B cell (primary cell): ENCODE data around the gene HOXB8.

ENCODE experiments used
- EZH2 ChIP-seq: IDR thresholded peaks from 2 replicates; pipeline ENCODE4 v1.6.1; 2012; ENCODE audit warnings: borderline replicate concordance, low read depth, mild to moderate bottlenecking, moderate library complexity, low read length; ENCODE audit not compliant: insufficient read depth, poor library complexity, severe bottlenecking
- TF ChIP-seq, protein P1 (sequence below): fragments of 200-600 bp; IDR thresholded peaks from one replicate; pipeline ENCODE4 v1.8.0; 2022; ENCODE audit warnings: antibody characterized with exemption, mild to moderate bottlenecking

DNA sequence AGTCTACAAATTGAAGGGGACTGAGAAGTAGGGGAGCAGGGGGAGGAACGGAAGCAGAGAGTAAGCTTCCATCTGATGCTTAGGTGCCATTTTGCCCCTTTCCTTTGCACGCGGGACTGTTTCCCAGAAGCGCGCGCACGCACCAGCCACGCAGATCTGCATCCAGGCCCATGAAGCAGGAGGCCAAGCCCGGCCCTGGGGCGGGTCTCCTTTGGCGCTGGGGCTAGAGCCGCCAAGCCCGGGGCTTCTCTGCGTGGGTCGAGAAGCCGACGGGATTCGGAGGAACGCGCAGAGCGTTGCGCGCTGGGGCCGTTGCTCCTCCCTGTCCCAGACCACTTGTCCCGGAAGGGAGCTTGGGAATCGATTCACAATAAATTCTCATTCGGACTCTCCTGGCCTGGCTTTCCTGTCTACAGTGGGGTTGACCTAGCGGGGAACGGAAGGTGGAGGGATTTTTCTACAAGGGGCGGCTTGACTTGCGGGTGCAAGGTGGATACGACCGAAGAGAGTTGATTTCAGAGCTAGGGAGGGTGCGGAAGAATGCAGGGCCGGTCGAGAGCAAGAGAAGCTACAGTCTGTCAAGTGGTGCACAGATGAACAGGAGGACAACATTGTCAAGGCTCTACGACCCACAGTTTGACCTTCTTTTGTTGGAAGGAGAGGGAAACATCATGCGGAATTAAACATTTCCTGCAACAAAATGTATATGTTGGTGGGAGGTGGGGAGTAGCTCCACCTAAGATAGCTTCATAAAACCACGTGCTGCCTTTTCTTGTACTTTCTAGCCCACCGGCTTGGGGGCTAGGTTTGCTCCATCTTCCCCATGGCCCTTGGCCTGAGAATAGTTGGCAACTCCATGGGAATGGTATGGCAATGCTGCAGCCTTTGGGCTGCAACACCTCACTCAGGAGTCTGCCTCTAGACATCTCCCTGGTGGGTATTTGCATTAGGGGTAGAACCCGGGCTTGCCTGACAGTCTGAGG is 6.6 kb upstream of the HOXB8 start:
- TF ChIP-seq, protein P1, sequence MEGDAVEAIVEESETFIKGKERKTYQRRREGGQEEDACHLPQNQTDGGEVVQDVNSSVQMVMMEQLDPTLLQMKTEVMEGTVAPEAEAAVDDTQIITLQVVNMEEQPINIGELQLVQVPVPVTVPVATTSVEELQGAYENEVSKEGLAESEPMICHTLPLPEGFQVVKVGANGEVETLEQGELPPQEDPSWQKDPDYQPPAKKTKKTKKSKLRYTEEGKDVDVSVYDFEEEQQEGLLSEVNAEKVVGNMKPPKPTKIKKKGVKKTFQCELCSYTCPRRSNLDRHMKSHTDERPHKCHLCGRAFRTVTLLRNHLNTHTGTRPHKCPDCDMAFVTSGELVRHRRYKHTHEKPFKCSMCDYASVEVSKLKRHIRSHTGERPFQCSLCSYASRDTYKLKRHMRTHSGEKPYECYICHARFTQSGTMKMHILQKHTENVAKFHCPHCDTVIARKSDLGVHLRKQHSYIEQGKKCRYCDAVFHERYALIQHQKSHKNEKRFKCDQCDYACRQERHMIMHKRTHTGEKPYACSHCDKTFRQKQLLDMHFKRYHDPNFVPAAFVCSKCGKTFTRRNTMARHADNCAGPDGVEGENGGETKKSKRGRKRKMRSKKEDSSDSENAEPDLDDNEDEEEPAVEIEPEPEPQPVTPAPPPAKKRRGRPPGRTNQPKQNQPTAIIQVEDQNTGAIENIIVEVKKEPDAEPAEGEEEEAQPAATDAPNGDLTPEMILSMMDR = no peak
- TF ChIP-seq EZH2 = no peak
